ENCODE measurements around the gene SRPK1. TPM values are rescaled to one million over a fixed set of nuclear protein-coding genes. Genes with fewer than 3 reads are reported as not detected.
"Not testable (repeated sequence)": the region's sequence is repeated elsewhere in the genome, so short reads cannot be mapped to it uniquely, and the experiment has no call there.

SRPK1 gene
- polyA plus RNA-seq, 1 donor: 50.9 TPM

DNA sequence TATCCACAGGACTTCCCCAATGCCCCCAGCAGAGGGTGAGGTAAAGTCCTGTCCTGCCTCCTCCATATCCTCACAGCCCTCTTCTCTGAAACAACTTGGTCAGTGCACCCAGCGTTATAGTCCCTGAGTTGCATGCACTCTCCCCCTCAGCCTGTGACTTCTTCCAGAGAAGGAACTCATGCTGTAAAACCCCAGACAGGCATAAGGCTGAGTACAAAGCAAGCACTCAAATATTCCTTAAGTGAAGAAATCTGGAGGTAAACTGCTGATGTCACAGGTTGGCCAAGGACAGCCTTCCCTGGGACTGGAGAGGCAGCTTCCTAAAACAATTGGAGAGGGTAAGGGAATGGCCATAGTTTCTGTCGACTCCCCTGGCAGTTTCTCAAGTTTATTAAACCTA, 12.9 kb upstream of the SRPK1 start:
- no CpG with 5 or more reads among the region's 2 CpGs for WGBS (ENCODE audit: insufficient coverage, low lambda C conversion rate)
- no peaks in the 10 kb centered on the region for H3K36me3 ChIP-seq (ENCODE audit: control insufficient read depth, insufficient read depth, low read length)
- no peaks in the 10 kb centered on the region for H3K27me3 ChIP-seq (ENCODE audit: control insufficient read depth, insufficient read depth, low read length)
- H3K4me1 ChIP-seq (ENCODE audit: control insufficient read depth, insufficient read depth, low read length): no peaks in the 10 kb centered on the region
- H3K27ac ChIP-seq (ENCODE audit: low read length): no peak overlapping the region
- no peak for DNase-seq
- peaks cover 5% of the 10 kb centered on the region for H3K9me3 ChIP-seq (ENCODE audit: control insufficient read depth, low read depth, low read length)
- H3K4me3 ChIP-seq (ENCODE audit: low read length): no peak overlapping the region

DNA sequence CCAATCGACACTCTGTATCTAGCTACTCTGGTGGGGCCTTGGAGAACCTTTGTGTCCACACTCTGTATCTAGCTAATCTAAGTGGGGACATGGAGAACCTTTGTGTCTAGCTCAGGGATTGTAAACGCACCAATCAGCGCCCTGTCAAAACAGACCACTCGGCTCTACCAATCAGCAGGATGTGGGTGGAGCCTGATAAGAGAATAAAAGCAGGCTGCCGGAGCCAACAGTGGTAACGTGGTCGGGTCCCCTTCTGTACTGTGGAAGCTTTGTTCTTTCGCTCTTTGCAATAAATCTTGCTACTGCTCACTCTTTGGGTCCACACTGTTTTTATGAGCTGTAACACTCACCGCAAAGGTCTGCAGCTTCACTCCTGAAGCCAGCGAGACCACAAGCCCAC, 11.0 kb upstream of the SRPK1 start:
- not testable (repeated sequence) for H3K4me3 ChIP-seq (ENCODE audit: low read length); H3K4me1 ChIP-seq (ENCODE audit: control insufficient read depth, insufficient read depth, low read length); H3K9me3 ChIP-seq (ENCODE audit: control insufficient read depth, low read depth, low read length); H3K27me3 ChIP-seq (ENCODE audit: control insufficient read depth, insufficient read depth, low read length); H3K27ac ChIP-seq (ENCODE audit: low read length); H3K36me3 ChIP-seq (ENCODE audit: control insufficient read depth, insufficient read depth, low read length); DNase-seq
- WGBS (ENCODE audit: insufficient coverage, low lambda C conversion rate): no CpG with 5 or more reads among the region's 10 CpGs

DNA sequence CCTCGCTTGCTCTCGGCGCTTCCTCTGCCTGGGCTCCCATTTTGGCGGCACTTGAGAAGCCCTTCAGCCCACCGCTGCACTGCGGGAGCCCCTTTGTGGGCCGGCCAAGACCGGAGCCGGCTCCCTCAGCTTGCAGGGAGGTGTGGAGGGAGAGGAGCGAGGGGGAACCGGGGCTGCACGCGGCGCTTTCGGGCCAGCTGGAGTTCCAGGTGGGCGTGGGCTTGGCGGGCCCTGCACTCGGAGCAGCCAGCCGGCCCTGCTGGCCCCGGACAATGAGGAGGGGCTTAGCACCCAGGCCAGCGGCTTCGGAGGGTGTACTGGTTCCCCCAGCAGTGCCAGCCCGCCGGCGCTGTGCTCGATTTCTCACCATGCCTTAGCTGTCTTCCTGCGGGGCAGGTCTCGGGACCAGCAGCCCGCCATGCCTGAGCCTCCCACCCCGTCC, 10.2 kb upstream of the SRPK1 start:
- no peak for DNase-seq
- H3K4me1 ChIP-seq (ENCODE audit: control insufficient read depth, insufficient read depth, low read length): no peaks in the 10 kb centered on the region
- no peak overlapping the region for H3K27ac ChIP-seq (ENCODE audit: low read length)
- peaks cover 5% of the 10 kb centered on the region for H3K9me3 ChIP-seq (ENCODE audit: control insufficient read depth, low read depth, low read length)
- no peak overlapping the region for H3K4me3 ChIP-seq (ENCODE audit: low read length)
- H3K36me3 ChIP-seq (ENCODE audit: control insufficient read depth, insufficient read depth, low read length): no peaks in the 10 kb centered on the region
- WGBS (ENCODE audit: insufficient coverage, low lambda C conversion rate): no CpG with 5 or more reads among the region's 30 CpGs
- no peaks in the 10 kb centered on the region for H3K27me3 ChIP-seq (ENCODE audit: control insufficient read depth, insufficient read depth, low read length)

DNA sequence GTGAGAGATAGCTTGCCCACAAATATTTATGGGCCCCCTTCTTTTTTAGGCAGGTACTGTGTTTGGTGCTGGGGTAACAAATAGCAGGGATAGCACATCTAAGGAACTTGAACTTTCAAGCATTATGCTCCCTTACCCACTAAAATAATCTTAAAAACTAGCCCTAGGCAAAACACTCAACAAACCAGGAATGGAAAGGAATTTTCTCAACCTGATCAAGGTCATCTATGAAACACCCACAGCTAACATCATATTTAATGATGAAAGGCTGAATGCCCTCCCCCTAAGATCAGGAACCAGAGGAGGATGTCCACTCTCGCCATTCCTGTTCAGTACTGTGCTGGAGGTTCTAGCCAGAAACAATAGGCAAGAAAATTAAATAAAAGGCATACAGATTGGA, 8.7 kb upstream of the SRPK1 start:
- Histone ChIP-seq H3K27ac (ENCODE audit: low read length) (no peak overlapping the region), H3K36me3 (ENCODE audit: control insufficient read depth, insufficient read depth, low read length) (no peaks in the 10 kb centered on the region), H3K4me3 (ENCODE audit: low read length) (no peak overlapping the region), H3K4me1 (ENCODE audit: control insufficient read depth, insufficient read depth, low read length) (no peaks in the 10 kb centered on the region), H3K9me3 (ENCODE audit: control insufficient read depth, low read depth, low read length) (peaks cover 5% of the 10 kb centered on the region), H3K27me3 (ENCODE audit: control insufficient read depth, insufficient read depth, low read length) (no peaks in the 10 kb centered on the region)
- no peak for DNase-seq
- no CpG with 5 or more reads among the region's 1 CpG for WGBS (ENCODE audit: insufficient coverage, low lambda C conversion rate)

DNA sequence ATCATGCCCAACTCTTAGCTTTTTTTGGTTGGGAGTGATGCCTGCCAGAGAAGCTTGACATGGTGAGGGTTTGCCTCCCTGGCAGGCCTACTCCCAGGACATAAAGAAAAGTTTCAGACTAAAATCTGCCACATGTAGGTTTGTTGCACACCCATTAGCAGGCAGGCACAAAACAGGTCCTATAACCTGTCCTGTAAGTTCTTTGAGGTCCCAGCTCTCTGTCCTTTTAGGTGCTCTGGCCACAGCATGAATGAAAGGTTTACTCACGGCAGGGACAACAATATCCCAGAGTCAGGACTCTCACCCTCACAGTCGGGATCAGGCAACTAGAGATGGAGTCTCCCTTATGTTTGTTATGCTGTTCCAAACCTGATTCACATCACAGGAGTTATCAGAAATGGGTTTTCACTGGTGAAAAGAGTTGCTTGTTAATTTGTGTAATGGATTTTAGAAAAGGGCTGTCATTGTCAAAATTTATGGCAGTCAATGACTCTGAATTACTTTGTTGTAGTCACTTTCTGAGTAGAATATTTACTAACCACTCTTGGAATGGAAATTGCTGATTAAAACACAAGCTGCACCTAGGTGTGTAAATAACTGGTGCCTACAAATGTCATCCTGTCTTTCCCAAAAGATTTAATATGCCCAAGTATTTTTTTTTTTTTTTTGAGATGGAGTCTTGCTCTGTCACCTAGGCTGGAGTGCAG, 5.8 kb upstream of the SRPK1 start:
- WGBS (ENCODE audit: insufficient coverage, low lambda C conversion rate): no CpG with 5 or more reads among the region's 2 CpGs
- Histone ChIP-seq H3K27me3 (ENCODE audit: control insufficient read depth, insufficient read depth, low read length) (no peaks in the 10 kb centered on the region), H3K9me3 (ENCODE audit: control insufficient read depth, low read depth, low read length) (peaks cover 5% of the 10 kb centered on the region), H3K36me3 (ENCODE audit: control insufficient read depth, insufficient read depth, low read length) (no peaks in the 10 kb centered on the region), H3K4me3 (ENCODE audit: low read length) (no peak overlapping the region), H3K4me1 (ENCODE audit: control insufficient read depth, insufficient read depth, low read length) (peaks cover 6% of the 10 kb centered on the region), H3K27ac (ENCODE audit: low read length) (no peak overlapping the region)
- no peak for DNase-seq

DNA sequence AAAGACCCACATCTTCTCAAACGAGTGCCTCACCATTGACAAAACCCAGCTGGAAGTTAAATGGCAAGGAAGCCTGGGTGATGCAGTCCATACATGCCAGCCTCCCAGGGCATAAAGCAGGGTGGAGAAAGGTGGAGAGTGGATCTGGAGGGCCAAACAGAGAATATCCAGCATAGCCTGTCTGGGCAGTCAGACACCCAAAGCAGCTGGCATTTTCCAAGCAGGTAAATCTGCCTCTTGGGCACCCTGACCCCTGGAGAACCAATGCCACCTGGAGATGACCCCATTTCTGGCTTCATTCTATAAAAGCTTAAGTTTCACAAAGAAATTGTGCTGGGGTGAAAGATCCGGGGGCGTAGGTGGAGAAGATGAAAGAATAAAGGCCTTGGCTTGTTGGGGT, 5.1 kb upstream of the SRPK1 start:
- H3K27ac ChIP-seq (ENCODE audit: low read length): no peak overlapping the region

DNA sequence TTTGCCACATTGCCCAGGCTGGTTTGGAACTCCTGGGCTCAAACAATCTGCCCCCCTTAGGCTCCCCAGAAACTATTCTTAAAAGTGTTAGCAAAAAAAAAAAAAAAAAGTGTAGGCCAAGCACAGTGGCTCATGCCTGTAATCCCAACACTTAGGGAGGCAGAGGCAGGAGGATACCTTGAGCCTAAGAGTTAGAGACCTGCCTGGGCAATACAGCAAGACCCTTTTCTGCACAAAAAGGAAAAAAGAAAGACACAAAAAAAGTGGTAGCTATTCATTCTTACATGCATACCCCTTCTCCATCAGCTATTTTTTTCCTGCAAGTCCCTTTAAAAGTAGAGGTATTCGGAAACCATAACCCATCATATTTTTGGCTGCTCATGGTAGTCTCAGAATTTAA, 3.2 kb upstream of the SRPK1 start:
- no peak for DNase-seq
- Histone ChIP-seq H3K4me3 (ENCODE audit: low read length) (no peak overlapping the region), H3K4me1 (ENCODE audit: control insufficient read depth, insufficient read depth, low read length) (peaks cover 7% of the 10 kb centered on the region), H3K36me3 (ENCODE audit: control insufficient read depth, insufficient read depth, low read length) (no peaks in the 10 kb centered on the region), H3K27ac (ENCODE audit: low read length) (no peak overlapping the region), H3K27me3 (ENCODE audit: control insufficient read depth, insufficient read depth, low read length) (no peaks in the 10 kb centered on the region), H3K9me3 (ENCODE audit: control insufficient read depth, low read depth, low read length) (no peaks in the 10 kb centered on the region)
- no CpG with 5 or more reads among the region's 1 CpG for WGBS (ENCODE audit: insufficient coverage, low lambda C conversion rate)

More for the DNA sequence above, 5.1 kb upstream of the SRPK1 start:
- Histone ChIP-seq H3K4me1 (ENCODE audit: control insufficient read depth, insufficient read depth, low read length) (peaks cover 7% of the 10 kb centered on the region), H3K9me3 (ENCODE audit: control insufficient read depth, low read depth, low read length) (peaks cover under 1% of the 10 kb centered on the region), H3K36me3 (ENCODE audit: control insufficient read depth, insufficient read depth, low read length) (no peaks in the 10 kb centered on the region), H3K4me3 (ENCODE audit: low read length) (no peak overlapping the region), H3K27me3 (ENCODE audit: control insufficient read depth, insufficient read depth, low read length) (no peaks in the 10 kb centered on the region)
- 100% methylated on average over 2 of the region's 3 CpGs for WGBS (ENCODE audit: insufficient coverage, low lambda C conversion rate)
- no peak for DNase-seq

DNA sequence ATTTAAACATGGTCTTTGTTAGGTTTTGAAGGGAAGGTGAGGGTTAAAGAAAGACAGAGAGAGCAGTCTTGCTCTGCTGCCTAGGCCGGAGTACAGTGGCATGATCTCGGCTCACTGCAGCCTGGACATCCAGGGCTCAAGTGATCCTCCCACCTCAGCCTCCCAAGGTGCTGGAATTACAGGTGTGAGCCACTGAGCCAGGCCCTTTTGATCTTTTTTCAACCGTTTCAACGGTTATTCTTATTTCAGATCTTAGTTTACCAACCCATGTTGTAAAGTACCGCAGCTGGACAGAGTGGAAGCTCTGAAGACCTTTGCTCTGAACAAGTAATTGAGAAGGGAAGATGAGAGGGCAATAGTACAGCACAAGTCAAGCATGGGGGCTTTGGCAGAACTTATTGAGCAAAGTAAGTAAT, 1.2 kb upstream of the SRPK1 start:
- Histone ChIP-seq H3K4me1 (ENCODE audit: control insufficient read depth, insufficient read depth, low read length) (peaks cover 16% of the 10 kb centered on the region), H3K9me3 (ENCODE audit: control insufficient read depth, low read depth, low read length) (no peaks in the 10 kb centered on the region), H3K27ac (ENCODE audit: low read length) (peak overlapping the region; percentile 92), H3K4me3 (ENCODE audit: low read length) (peak overlapping the region; percentile 75), H3K36me3 (ENCODE audit: control insufficient read depth, insufficient read depth, low read length) (no peaks in the 10 kb centered on the region), H3K27me3 (ENCODE audit: control insufficient read depth, insufficient read depth, low read length) (no peaks in the 10 kb centered on the region)
- no CpG with 5 or more reads among the region's 5 CpGs for WGBS (ENCODE audit: insufficient coverage, low lambda C conversion rate)
- peak; percentile 55 to 80 for DNase-seq

DNA sequence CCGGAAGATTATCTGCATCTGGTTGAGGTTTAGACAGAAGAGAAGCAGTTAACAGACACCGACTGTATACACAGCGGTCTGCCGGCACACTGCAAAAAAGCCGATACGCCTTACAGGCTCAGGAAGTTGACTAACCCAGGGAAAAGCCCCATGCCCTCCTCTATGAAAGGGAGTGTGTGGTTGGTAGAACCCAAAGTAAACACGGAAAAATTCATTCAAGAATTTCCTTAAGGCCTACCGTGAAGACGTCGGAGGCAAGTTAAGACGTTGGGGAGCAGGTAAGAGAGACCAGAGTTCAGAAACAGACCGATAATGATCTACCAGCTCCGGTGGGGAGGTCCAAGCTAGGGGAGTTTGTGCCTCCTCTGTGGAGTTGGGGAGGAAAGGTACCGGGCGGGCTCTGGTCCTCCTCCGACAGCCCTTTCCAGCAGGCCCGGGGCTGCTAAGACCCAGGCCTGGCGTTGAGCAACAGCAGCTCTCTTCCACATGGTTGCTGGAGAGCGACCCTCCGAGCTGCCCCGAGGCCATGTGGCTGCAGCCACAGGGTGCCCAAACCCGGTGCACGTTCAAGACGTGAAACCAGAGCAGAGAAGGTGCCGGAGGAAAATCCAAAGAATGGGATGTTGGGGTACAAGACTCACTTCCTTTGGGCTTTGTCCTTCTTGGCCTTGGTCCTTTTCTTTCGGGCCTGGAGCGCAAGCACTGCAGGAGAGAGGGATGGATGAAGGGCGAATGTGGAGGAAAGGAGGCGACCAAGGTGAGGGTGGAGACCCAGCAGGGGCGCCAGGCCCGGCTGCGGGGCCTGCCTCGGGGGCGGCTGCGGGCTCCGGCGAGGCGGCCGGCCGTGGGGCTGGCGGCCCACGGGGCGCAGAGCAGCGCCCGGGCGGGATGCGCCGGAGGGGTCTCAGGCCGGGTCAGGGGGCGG, 809 bp downstream of the SRPK1 start:
- peak overlapping the region; percentile 81 for H3K4me3 ChIP-seq (ENCODE audit: low read length)
- H3K4me1 ChIP-seq (ENCODE audit: control insufficient read depth, insufficient read depth, low read length): peaks cover 18% of the 10 kb centered on the region
- H3K27ac ChIP-seq (ENCODE audit: low read length): peak overlapping the region; percentile 87
- peak; percentile 63 to 86 for DNase-seq
- no CpG with 5 or more reads among the region's 50 CpGs for WGBS (ENCODE audit: insufficient coverage, low lambda C conversion rate)
- no peaks in the 10 kb centered on the region for H3K27me3 ChIP-seq (ENCODE audit: control insufficient read depth, insufficient read depth, low read length)
- H3K9me3 ChIP-seq (ENCODE audit: control insufficient read depth, low read depth, low read length): no peaks in the 10 kb centered on the region
- peaks cover 3% of the 10 kb centered on the region for H3K36me3 ChIP-seq (ENCODE audit: control insufficient read depth, insufficient read depth, low read length)

DNA sequence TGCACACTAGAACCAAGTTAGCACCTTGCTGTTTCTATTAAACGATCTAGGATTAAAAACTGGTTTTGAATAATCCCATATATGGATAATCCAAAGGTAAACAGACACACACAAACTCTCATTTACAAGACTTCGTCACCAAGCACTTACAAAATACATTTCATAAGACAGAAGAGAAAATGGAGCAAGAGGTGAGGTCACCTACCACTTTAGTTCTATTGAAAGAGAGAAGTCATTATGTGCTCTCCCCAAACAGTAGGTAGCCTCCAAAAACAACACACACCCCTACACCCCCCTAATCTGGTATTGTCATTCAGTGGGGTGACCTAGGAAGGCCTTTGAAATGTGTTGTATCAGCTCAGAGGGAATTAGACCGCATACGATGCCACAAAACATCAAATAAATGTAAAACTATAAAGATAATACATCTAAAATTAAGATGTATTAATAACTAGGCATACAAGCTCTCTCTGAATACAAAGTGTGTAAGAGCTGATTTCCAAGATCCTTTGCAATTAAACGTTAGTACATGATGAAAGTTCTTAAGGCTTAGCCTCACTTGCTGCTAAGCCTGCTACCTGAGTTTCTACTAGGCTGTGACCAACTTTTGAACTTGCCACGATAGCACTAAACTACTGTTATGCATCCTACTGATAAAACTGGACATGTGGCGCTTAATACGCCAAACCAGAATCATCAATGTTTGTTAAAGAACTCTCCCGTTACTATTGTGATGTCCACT, 1.6 kb downstream of the SRPK1 start:
- Histone ChIP-seq H3K4me1 (ENCODE audit: control insufficient read depth, insufficient read depth, low read length) (peaks cover 18% of the 10 kb centered on the region), H3K9me3 (ENCODE audit: control insufficient read depth, low read depth, low read length) (no peaks in the 10 kb centered on the region), H3K27me3 (ENCODE audit: control insufficient read depth, insufficient read depth, low read length) (no peaks in the 10 kb centered on the region), H3K36me3 (ENCODE audit: control insufficient read depth, insufficient read depth, low read length) (peaks cover 11% of the 10 kb centered on the region), H3K4me3 (ENCODE audit: low read length) (peak overlapping the region; percentile 81), H3K27ac (ENCODE audit: low read length) (peak overlapping the region; percentile 87)
- DNase-seq: peak; percentile 19 to 54
- WGBS (ENCODE audit: insufficient coverage, low lambda C conversion rate): 20% methylated on average over 1 of the region's 9 CpGs

All from large intestine (tissue), 3 donors.